ENCODE results near the gene HTRA1.
A peak's percentile ranks its signal among the peaks of the same experiment; 100 is the strongest.

HTRA1 gene

GRCh38 chr10:122500194-122500593, 38.8 kb downstream of the HTRA1 start:
- no peak overlapping the region for H3K4me3 Mint-ChIP-seq
- no peaks in the 10 kb centered on the region for H3K9me3 Mint-ChIP-seq
- intact Hi-C loops (cut with micrococcal nuclease) = no loop called here
- no peak overlapping the region for H3K27ac Mint-ChIP-seq
- peaks cover 37% of the 10 kb centered on the region for H3K4me1 Mint-ChIP-seq (ENCODE audit: low read depth)
- H3K27me3 Mint-ChIP-seq = peaks cover 33% of the 10 kb centered on the region
- H3K36me3 Mint-ChIP-seq (ENCODE audit: low read depth) = no peaks in the 10 kb centered on the region

GRCh38 chr10:122500726-122501125, 39.4 kb downstream of the HTRA1 start:
- intact Hi-C loops (cut with micrococcal nuclease) = no loop called here
- no peaks in the 10 kb centered on the region for H3K9me3 Mint-ChIP-seq
- H3K4me1 Mint-ChIP-seq (ENCODE audit: low read depth) = peaks cover 33% of the 10 kb centered on the region
- H3K27ac Mint-ChIP-seq = no peak overlapping the region
- no peaks in the 10 kb centered on the region for H3K36me3 Mint-ChIP-seq (ENCODE audit: low read depth)
- H3K27me3 Mint-ChIP-seq = peaks cover 33% of the 10 kb centered on the region
- H3K4me3 Mint-ChIP-seq = no peak overlapping the region

GRCh38 chr10:122503012-122503411, 41.7 kb downstream of the HTRA1 start:
- H3K27me3 Mint-ChIP-seq = peaks cover 21% of the 10 kb centered on the region
- intact Hi-C loops (cut with micrococcal nuclease) = no loop called here
- no peak overlapping the region for H3K27ac Mint-ChIP-seq
- H3K4me1 Mint-ChIP-seq (ENCODE audit: low read depth) = peaks cover 21% of the 10 kb centered on the region
- no peaks in the 10 kb centered on the region for H3K36me3 Mint-ChIP-seq (ENCODE audit: low read depth)
- H3K4me3 Mint-ChIP-seq = no peak overlapping the region
- no peaks in the 10 kb centered on the region for H3K9me3 Mint-ChIP-seq

- peaks cover 10% of the 10 kb centered on the region for H3K4me1 Mint-ChIP-seq (ENCODE audit: low read depth)
- H3K27ac Mint-ChIP-seq = no peak overlapping the region
- no peaks in the 10 kb centered on the region for H3K9me3 Mint-ChIP-seq
- intact Hi-C loops (cut with micrococcal nuclease) = no loop called here
- H3K36me3 Mint-ChIP-seq (ENCODE audit: low read depth) = no peaks in the 10 kb centered on the region
- peaks cover 14% of the 10 kb centered on the region for H3K27me3 Mint-ChIP-seq
- H3K4me3 Mint-ChIP-seq = no peak overlapping the region
These were observed 42.7 kb downstream of the HTRA1 start for GRCh38 chr10:122503886-122504609.

GRCh38 chr10:122504610-122504950, 43.2 kb downstream of the HTRA1 start:
- Mint-ChIP-seq H3K4me3 (no peak overlapping the region), H3K36me3 (ENCODE audit: low read depth) (no peaks in the 10 kb centered on the region), H3K27ac (no peak overlapping the region), H3K27me3 (peaks cover 14% of the 10 kb centered on the region), H3K4me1 (ENCODE audit: low read depth) (peaks cover 5% of the 10 kb centered on the region), H3K9me3 (no peaks in the 10 kb centered on the region)
- intact Hi-C loops (cut with micrococcal nuclease) = no loop called here

- Mint-ChIP-seq H3K36me3 (ENCODE audit: low read depth) (no peaks in the 10 kb centered on the region), H3K27ac (no peak overlapping the region), H3K4me3 (no peak overlapping the region), H3K9me3 (no peaks in the 10 kb centered on the region), H3K27me3 (peaks cover 14% of the 10 kb centered on the region), H3K4me1 (ENCODE audit: low read depth) (peaks cover under 1% of the 10 kb centered on the region)
- intact Hi-C loops (cut with micrococcal nuclease) = no loop called here
These were observed 43.7 kb downstream of the HTRA1 start for GRCh38 chr10:122505011-122505410.

- intact Hi-C loops (cut with micrococcal nuclease) = no loop called here
- no peak overlapping the region for H3K27ac Mint-ChIP-seq
- H3K9me3 Mint-ChIP-seq = no peaks in the 10 kb centered on the region
- H3K4me3 Mint-ChIP-seq = no peak overlapping the region
- no peaks in the 10 kb centered on the region for H3K4me1 Mint-ChIP-seq (ENCODE audit: low read depth)
- no peaks in the 10 kb centered on the region for H3K36me3 Mint-ChIP-seq (ENCODE audit: low read depth)
- peaks cover 9% of the 10 kb centered on the region for H3K27me3 Mint-ChIP-seq
These were observed 44.7 kb downstream of the HTRA1 start for GRCh38 chr10:122505885-122506645.

GRCh38 chr10:122507616-122508015, 46.3 kb downstream of the HTRA1 start:
- Mint-ChIP-seq H3K36me3 (ENCODE audit: low read depth) (no peaks in the 10 kb centered on the region), H3K27ac (no peak overlapping the region), H3K9me3 (no peaks in the 10 kb centered on the region), H3K27me3 (no peaks in the 10 kb centered on the region), H3K4me1 (ENCODE audit: low read depth) (no peaks in the 10 kb centered on the region), H3K4me3 (no peak overlapping the region)
- intact Hi-C loops (cut with micrococcal nuclease) = no loop called here

- Mint-ChIP-seq H3K36me3 (ENCODE audit: low read depth) (no peaks in the 10 kb centered on the region), H3K9me3 (no peaks in the 10 kb centered on the region), H3K27ac (no peak overlapping the region), H3K27me3 (no peaks in the 10 kb centered on the region), H3K4me1 (ENCODE audit: low read depth) (no peaks in the 10 kb centered on the region), H3K4me3 (no peak overlapping the region)
- intact Hi-C loops (cut with micrococcal nuclease) = no loop called here
These were observed 46.7 kb downstream of the HTRA1 start for GRCh38 chr10:122508021-122508420.

- H3K36me3 Mint-ChIP-seq (ENCODE audit: low read depth) = no peaks in the 10 kb centered on the region
- intact Hi-C loops (cut with micrococcal nuclease) = no loop called here
- H3K9me3 Mint-ChIP-seq = no peaks in the 10 kb centered on the region
- no peaks in the 10 kb centered on the region for H3K4me1 Mint-ChIP-seq (ENCODE audit: low read depth)
- H3K4me3 Mint-ChIP-seq = no peak overlapping the region
- peak overlapping the region; percentile 32 for H3K27ac Mint-ChIP-seq
- H3K27me3 Mint-ChIP-seq = no peaks in the 10 kb centered on the region
These were observed 48.0 kb downstream of the HTRA1 start for GRCh38 chr10:122509323-122509722.

- Mint-ChIP-seq H3K4me3 (no peak overlapping the region), H3K36me3 (ENCODE audit: low read depth) (no peaks in the 10 kb centered on the region), H3K27me3 (no peaks in the 10 kb centered on the region), H3K4me1 (ENCODE audit: low read depth) (no peaks in the 10 kb centered on the region), H3K27ac (no peak overlapping the region), H3K9me3 (no peaks in the 10 kb centered on the region)
- intact Hi-C loops (cut with micrococcal nuclease) = no loop called here
These were observed 49.0 kb downstream of the HTRA1 start for GRCh38 chr10:122510326-122510725.

- intact Hi-C loops (cut with micrococcal nuclease) = no loop called here
- H3K27ac Mint-ChIP-seq = no peak overlapping the region
- no peaks in the 10 kb centered on the region for H3K36me3 Mint-ChIP-seq (ENCODE audit: low read depth)
- no peaks in the 10 kb centered on the region for H3K9me3 Mint-ChIP-seq
- H3K4me3 Mint-ChIP-seq = no peak overlapping the region
- no peaks in the 10 kb centered on the region for H3K4me1 Mint-ChIP-seq (ENCODE audit: low read depth)
- no peaks in the 10 kb centered on the region for H3K27me3 Mint-ChIP-seq
These were observed 49.4 kb downstream of the HTRA1 start for GRCh38 chr10:122510736-122511135.

- Mint-ChIP-seq H3K36me3 (ENCODE audit: low read depth) (no peaks in the 10 kb centered on the region), H3K9me3 (no peaks in the 10 kb centered on the region), H3K4me3 (no peak overlapping the region), H3K4me1 (ENCODE audit: low read depth) (peaks cover 7% of the 10 kb centered on the region), H3K27me3 (peaks cover 2% of the 10 kb centered on the region), H3K27ac (no peak overlapping the region)
- intact Hi-C loops (cut with micrococcal nuclease) = no loop called here
These were observed 51.7 kb downstream of the HTRA1 start for GRCh38 chr10:122513053-122513452.

- no peaks in the 10 kb centered on the region for H3K9me3 Mint-ChIP-seq
- no peak overlapping the region for H3K4me3 Mint-ChIP-seq
- H3K36me3 Mint-ChIP-seq (ENCODE audit: low read depth) = no peaks in the 10 kb centered on the region
- H3K27me3 Mint-ChIP-seq = peaks cover 7% of the 10 kb centered on the region
- intact Hi-C loops (cut with micrococcal nuclease) = no loop called here
- peaks cover 7% of the 10 kb centered on the region for H3K4me1 Mint-ChIP-seq (ENCODE audit: low read depth)
- H3K27ac Mint-ChIP-seq = no peak overlapping the region
These were observed 52.9 kb downstream of the HTRA1 start for GRCh38 chr10:122514045-122514840.
